Smooth muscle cell (in vitro differentiated cells): ENCODE results near the gene TPRA1. TPM values are rescaled to one million over a fixed set of nuclear protein-coding genes. Genes with fewer than 3 reads are reported as not detected.

ENCODE experiments used
- DNase-seq: peaks from one replicate; lab custom pipeline; 2025; ENCODE audit not compliant: unreplicated experiment; lab: John Stamatoyannopoulos, UW
- H2AFZ ChIP-seq: fragments of 200-600 bp; sonication (generic); 2 replicates; pipeline ENCODE4 v1.6.0; 2016; ENCODE audit warnings: antibody characterized with exemption, low read depth, mild to moderate bottlenecking
- H3F3A ChIP-seq: fragments of 200-600 bp; sonication (generic); 2 replicates; pipeline ENCODE4 v1.6.0; 2017; ENCODE audit warnings: antibody characterized with exemption, low read depth
- H3K27ac ChIP-seq: fragments of 200-600 bp; sonication (generic); 2 replicates; pipeline ENCODE4 v1.5.1; 2016; ENCODE audit warnings: low read depth, mild to moderate bottlenecking
- H3K27me3 ChIP-seq: fragments of 200-600 bp; sonication (generic); 2 replicates; pipeline ENCODE4 v1.6.1; 2016; ENCODE audit warnings: low read depth, mild to moderate bottlenecking
- H3K36me3 ChIP-seq: fragments of 200-600 bp; sonication (generic); 2 replicates; pipeline ENCODE4 v1.5.1; 2016; ENCODE audit warnings: low read depth
- H3K4me1 ChIP-seq: fragments of 200-600 bp; sonication (generic); 2 replicates; pipeline ENCODE4 v1.5.1; 2016; ENCODE audit warnings: low read depth
- H3K4me2 ChIP-seq: fragments of 200-600 bp; sonication (generic); 2 replicates; pipeline ENCODE4 v1.6.0; 2016; ENCODE audit warnings: mild to moderate bottlenecking
- H3K4me3 ChIP-seq: fragments of 200-600 bp; sonication (generic); 2 replicates; pipeline ENCODE4 v1.5.1; 2016; ENCODE audit warnings: mild to moderate bottlenecking
- H3K79me2 ChIP-seq: fragments of 200-600 bp; sonication (generic); 2 replicates; pipeline ENCODE4 v1.6.0; 2016; ENCODE audit warnings: low read depth, mild to moderate bottlenecking
- H3K9ac ChIP-seq: fragments of 200-600 bp; sonication (generic); 2 replicates; pipeline ENCODE4 v1.6.0; 2016; ENCODE audit warnings: low read depth
- H3K9me3 ChIP-seq: fragments of 200-600 bp; sonication (generic); replicated peaks from 2 replicates; pipeline ENCODE4 v1.5.1; 2016; ENCODE audit warnings: low read depth
- H4K20me1 ChIP-seq: fragments of 200-600 bp; sonication (generic); 2 replicates; pipeline ENCODE4 v1.6.0; 2016; ENCODE audit warnings: low read depth
- WGBS: methylation state at CpG from one replicate; pipeline ENCODE4 v1.1.7; 2016; ENCODE audit warnings: low lambda C conversion rate; 5-methylcytosine and 5-hydroxymethylcytosine counted together
- polyA plus RNA-seq: library from polyadenylated mRNA; unstranded; fragments of >200 nt; fragmentation: Nextera tagmentation; extraction: Ambion mirVana; gene quantifications from 2 replicates; pipeline ENCODE4 v1.2.1, GENCODE V29; 2016
- total RNA-seq: library from RNA; depleted of rRNA; stranded (reverse); fragments of >200 nt; gene quantifications from 2 replicates; pipeline ENCODE4 v1.2.3, GENCODE V29; 2014
- TF ChIP-seq, protein P1 (sequence below): fragments of 200-600 bp; sonication (generic); IDR thresholded peaks from 2 replicates; pipeline ENCODE4 v1.5.1; 2017; ENCODE audit warnings: borderline replicate concordance, mild to moderate bottlenecking, antibody characterized with exemption; ENCODE audit not compliant: insufficient read depth, poor library complexity, severe bottlenecking

The TPRA1 gene
- total and polyA plus RNA-seq, 2 experiments from 2014 or later, result 25.9 to 43.5 TPM

DNA sequence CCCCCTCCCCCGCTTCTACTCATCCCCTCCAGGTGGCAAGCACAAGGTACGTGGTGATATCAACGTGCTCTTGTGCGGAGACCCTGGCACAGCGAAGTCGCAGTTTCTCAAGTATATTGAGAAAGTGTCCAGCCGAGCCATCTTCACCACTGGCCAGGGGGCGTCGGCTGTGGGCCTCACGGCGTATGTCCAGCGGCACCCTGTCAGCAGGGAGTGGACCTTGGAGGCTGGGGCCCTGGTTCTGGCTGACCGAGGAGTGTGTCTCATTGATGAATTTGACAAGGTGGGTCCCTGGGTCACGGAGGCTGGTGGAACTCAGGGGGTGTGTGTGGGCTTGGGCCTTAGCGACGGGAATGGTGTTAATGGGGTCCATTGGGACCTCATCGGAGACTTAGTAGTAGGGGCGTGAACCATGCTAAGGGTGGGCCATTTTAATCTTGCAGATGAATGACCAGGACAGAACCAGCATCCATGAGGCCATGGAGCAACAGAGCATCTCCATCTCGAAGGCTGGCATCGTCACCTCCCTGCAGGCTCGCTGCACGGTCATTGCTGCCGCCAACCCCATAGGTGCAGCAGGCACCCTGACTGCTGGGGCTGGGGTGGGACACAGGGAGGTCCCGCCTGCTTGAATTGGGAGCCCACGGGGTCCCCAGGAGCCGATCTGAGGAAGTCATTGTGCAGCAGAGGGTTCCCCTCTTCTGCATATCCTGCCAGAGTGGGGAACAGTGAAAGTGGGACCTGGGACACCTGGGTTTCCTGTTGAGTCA lies 26.5 kb upstream of the TPRA1 start:
- WGBS, result 96% methylated on average over 25 of the region's 26 CpGs
- Histone ChIP-seq H3K4me2 (no peak overlapping the region), H4K20me1 (no peaks in the 10 kb centered on the region), H2AFZ (no peak overlapping the region), H3K27me3 (no peaks in the 10 kb centered on the region), H3K79me2 (no peaks in the 10 kb centered on the region), H3K4me3 (no peak overlapping the region), H3K27ac (no peak overlapping the region), H3K9me3 (no peaks in the 10 kb centered on the region), H3K4me1 (no peaks in the 10 kb centered on the region), H3K36me3 (no peaks in the 10 kb centered on the region), H3F3A (no peaks in the 10 kb centered on the region), H3K9ac (no peak overlapping the region)
- DNase-seq, result no peak
- TF ChIP-seq, protein P1, sequence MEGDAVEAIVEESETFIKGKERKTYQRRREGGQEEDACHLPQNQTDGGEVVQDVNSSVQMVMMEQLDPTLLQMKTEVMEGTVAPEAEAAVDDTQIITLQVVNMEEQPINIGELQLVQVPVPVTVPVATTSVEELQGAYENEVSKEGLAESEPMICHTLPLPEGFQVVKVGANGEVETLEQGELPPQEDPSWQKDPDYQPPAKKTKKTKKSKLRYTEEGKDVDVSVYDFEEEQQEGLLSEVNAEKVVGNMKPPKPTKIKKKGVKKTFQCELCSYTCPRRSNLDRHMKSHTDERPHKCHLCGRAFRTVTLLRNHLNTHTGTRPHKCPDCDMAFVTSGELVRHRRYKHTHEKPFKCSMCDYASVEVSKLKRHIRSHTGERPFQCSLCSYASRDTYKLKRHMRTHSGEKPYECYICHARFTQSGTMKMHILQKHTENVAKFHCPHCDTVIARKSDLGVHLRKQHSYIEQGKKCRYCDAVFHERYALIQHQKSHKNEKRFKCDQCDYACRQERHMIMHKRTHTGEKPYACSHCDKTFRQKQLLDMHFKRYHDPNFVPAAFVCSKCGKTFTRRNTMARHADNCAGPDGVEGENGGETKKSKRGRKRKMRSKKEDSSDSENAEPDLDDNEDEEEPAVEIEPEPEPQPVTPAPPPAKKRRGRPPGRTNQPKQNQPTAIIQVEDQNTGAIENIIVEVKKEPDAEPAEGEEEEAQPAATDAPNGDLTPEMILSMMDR, result no peak

DNA sequence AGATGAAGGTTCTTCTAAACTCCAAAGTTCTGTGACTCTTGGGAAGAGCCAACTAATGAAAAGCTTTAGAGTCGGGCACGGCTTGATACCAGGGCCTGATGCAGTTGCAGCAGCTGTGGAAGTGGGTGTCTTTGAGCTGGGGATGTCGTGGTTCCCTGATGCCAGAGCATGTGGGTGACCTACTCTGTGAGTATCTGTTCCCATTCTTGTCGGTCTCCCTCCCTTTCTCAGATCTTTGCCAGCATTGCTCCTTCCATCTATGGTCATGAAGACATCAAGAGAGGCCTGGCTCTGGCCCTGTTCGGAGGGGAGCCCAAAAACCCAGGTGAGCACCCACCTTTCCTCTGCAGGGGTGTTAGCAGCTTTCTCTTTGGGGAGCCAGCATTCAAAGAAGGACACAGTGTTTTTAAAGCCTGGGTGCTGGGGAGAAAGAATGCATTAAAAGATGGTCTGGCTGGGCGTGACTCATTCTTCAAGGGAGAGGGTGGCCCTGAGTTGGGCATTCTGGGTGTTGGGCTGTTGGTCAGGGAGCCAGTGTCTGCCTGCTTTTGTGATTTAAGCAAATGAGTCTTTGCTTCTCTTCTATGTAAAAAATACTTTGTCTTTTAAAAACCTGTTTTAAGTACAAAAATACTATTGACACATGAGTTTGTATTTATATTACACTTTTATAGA lies 25.2 kb upstream of the TPRA1 start:
- H4K20me1 ChIP-seq, result no peaks in the 10 kb centered on the region
- no peak overlapping the region for H3K27ac ChIP-seq
- no peaks in the 10 kb centered on the region for H3K9me3 ChIP-seq
- no peak for DNase-seq
- 95% methylated on average over 6 of the region's 6 CpGs for WGBS
- no peak overlapping the region for H3K9ac ChIP-seq
- TF ChIP-seq, protein P1, result no peak
- H3K27me3 ChIP-seq, result no peaks in the 10 kb centered on the region
- H3K4me1 ChIP-seq, result no peaks in the 10 kb centered on the region
- no peak overlapping the region for H3K4me3 ChIP-seq
- H3F3A ChIP-seq, result no peaks in the 10 kb centered on the region
- no peaks in the 10 kb centered on the region for H3K79me2 ChIP-seq
- no peak overlapping the region for H2AFZ ChIP-seq
- no peaks in the 10 kb centered on the region for H3K36me3 ChIP-seq
- H3K4me2 ChIP-seq, result no peak overlapping the region

DNA sequence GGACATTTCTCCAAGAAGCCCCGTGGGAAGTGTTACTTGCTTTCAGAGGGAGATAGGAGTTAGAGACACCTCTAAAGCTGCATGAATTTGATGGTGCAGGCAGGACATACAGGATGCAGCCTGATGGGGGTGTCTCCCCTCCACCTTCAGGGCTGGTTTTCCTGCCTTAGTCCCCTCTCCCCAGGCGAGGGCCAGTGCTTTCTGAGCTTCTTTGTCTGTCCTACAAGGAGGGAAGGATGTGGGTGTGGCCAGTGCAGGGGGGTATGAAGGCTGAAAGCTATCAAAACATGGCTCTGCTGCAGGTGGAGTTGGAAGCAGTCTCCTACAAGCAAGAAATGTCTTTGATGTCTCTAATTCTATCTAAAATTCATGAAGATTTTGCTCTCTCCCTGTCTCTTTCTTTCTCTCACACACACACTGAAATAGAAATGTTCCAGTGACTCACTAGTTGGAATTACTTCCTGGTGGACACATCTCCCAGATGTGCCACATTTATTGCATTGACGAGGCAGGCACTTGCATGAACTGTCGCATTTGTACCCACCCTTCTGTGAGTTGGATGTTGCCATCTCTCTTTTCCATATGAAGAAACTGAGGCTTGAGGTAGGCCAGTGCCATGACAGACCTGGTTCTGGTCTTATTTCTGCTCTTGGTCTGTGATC lies 24.5 kb upstream of the TPRA1 start:
- Histone ChIP-seq H4K20me1 (no peaks in the 10 kb centered on the region), H3K9me3 (no peaks in the 10 kb centered on the region), H3K79me2 (no peaks in the 10 kb centered on the region), H3K4me1 (no peaks in the 10 kb centered on the region), H3F3A (no peaks in the 10 kb centered on the region), H3K4me2 (no peak overlapping the region), H3K27me3 (no peaks in the 10 kb centered on the region), H3K4me3 (no peak overlapping the region), H2AFZ (no peak overlapping the region), H3K36me3 (no peaks in the 10 kb centered on the region), H3K27ac (no peak overlapping the region), H3K9ac (no peak overlapping the region)
- no peak for DNase-seq
- TF ChIP-seq, protein P1, result no peak
- WGBS, result 88% methylated on average over 4 of the region's 4 CpGs
